Mesenchymal stem cell (in vitro differentiated cells and primary cell): ENCODE data around the gene GTF2I.
"Not testable (repeated sequence)": the region's sequence is repeated elsewhere in the genome, so short reads cannot be mapped to it uniquely, and the experiment has no call there.

Experiments used
- DNase-seq: peaks from one replicate; pipeline ENCODE4 v3.0.0-alpha.2; 2013
- H2AFZ ChIP-seq: one replicate; pipeline ENCODE4 v1.6.1; 2013; ENCODE audit warnings: low read depth, mild to moderate bottlenecking, control low read depth, inconsistent platforms, low read length, moderate library complexity
- H2AK5ac ChIP-seq: 2 replicates; pipeline ENCODE4 v1.6.1; 2013; ENCODE audit warnings: low read length, moderate library complexity, mild to moderate bottlenecking, inconsistent platforms; ENCODE audit not compliant: severe bottlenecking
- H2BK120ac ChIP-seq: one replicate; pipeline ENCODE4 v1.6.1; 2013; ENCODE audit warnings: low read depth, mild to moderate bottlenecking, inconsistent platforms, low read length, moderate library complexity
- H2BK12ac ChIP-seq, 2 experiments: one replicate each; pipeline ENCODE4 v1.6.1; 2013; ENCODE audit warnings: inconsistent platforms in 2 of 2, low read length in 2 of 2, mild to moderate bottlenecking in 2 of 2, moderate library complexity in 2 of 2, control low read depth in 1 of 2
- H2BK15ac ChIP-seq: one replicate; pipeline ENCODE4 v1.6.1; 2013; ENCODE audit warnings: mild to moderate bottlenecking, low read depth, inconsistent platforms; ENCODE audit not compliant: poor library complexity, severe bottlenecking
- H2BK5ac ChIP-seq: 2 replicates; pipeline ENCODE4 v1.6.1; 2013; ENCODE audit warnings: low read depth, mild to moderate bottlenecking, low read length, control low read depth, inconsistent platforms; ENCODE audit not compliant: poor library complexity, severe bottlenecking
- H3K14ac ChIP-seq, 2 experiments: one replicate each; pipeline ENCODE4 v1.6.1; 2013; ENCODE audit warnings: inconsistent platforms in 2 of 2, low read length in 2 of 2, control low read depth in 1 of 2, mild to moderate bottlenecking in 1 of 2, moderate library complexity in 1 of 2
- H3K18ac ChIP-seq, 2 experiments: one replicate each; pipeline ENCODE4 v1.6.1; 2013; ENCODE audit warnings: inconsistent platforms in 2 of 2, low read length in 2 of 2, control low read depth in 1 of 2, low read depth in 1 of 2, mild to moderate bottlenecking in 1 of 2
- H3K23ac ChIP-seq, 2 experiments: one replicate each; pipeline ENCODE4 v1.6.1; 2013; ENCODE audit warnings: inconsistent platforms in 2 of 2, low read length in 2 of 2, mild to moderate bottlenecking in 2 of 2, moderate library complexity in 2 of 2, control low read depth in 1 of 2
- H3K27ac ChIP-seq: 2 replicates; pipeline ENCODE4 v1.5.1; 2013; ENCODE audit warnings: mild to moderate bottlenecking, moderate library complexity, low read length, control low read depth, inconsistent platforms; ENCODE audit not compliant: poor library complexity, severe bottlenecking
- H3K27me3 ChIP-seq, 2 experiments: 2 replicates each; pipeline versions ENCODE4 v1.6.1 to v1.7.0; 2013; ENCODE audit warnings: low read length in 2 of 2, mild to moderate bottlenecking in 2 of 2, moderate library complexity in 2 of 2, control low read depth in 1 of 2, inconsistent platforms in 1 of 2; ENCODE audit not compliant: control insufficient read depth in 1 of 2, insufficient read depth in 1 of 2
- H3K36me3 ChIP-seq, 2 experiments: 2 replicates each; pipeline versions ENCODE4 v1.6.1 to v1.7.0; 2013; ENCODE audit warnings: low read length in 2 of 2, control low read depth in 1 of 2, inconsistent platforms in 1 of 2, low read depth in 1 of 2, mild to moderate bottlenecking in 1 of 2; ENCODE audit not compliant: insufficient read depth in 2 of 2, control insufficient read depth in 1 of 2
- H3K4ac ChIP-seq, 2 experiments: one replicate each; pipeline ENCODE4 v1.6.1; 2013; ENCODE audit warnings: inconsistent platforms in 2 of 2, low read length in 2 of 2, mild to moderate bottlenecking in 2 of 2, moderate library complexity in 2 of 2, control low read depth in 1 of 2, low read depth in 1 of 2
- H3K4me1 ChIP-seq: 2 replicates; pipeline ENCODE4 v1.6.1; 2013; ENCODE audit warnings: low read depth, low read length, control low read depth; ENCODE audit not compliant: control insufficient read depth, insufficient read depth
- H3K4me2 ChIP-seq: 2 replicates; pipeline ENCODE4 v1.6.1; 2013; ENCODE audit warnings: low read length, mild to moderate bottlenecking, inconsistent platforms; ENCODE audit not compliant: poor library complexity, severe bottlenecking
- H3K4me3 ChIP-seq, 2 experiments: 2 replicates each; pipeline versions ENCODE4 v1.5.1 to v1.7.0; 2013; ENCODE audit warnings: low read length in 2 of 2, mild to moderate bottlenecking in 2 of 2, control low read depth in 1 of 2, low read depth in 1 of 2; ENCODE audit not compliant: insufficient read depth in 1 of 2
- H3K79me1 ChIP-seq: replicated peaks from 2 replicates; pipeline ENCODE4 v1.6.1; 2013; ENCODE audit warnings: mild to moderate bottlenecking, control low read depth, low read length, inconsistent platforms; ENCODE audit not compliant: poor library complexity, severe bottlenecking
- H3K9ac ChIP-seq: 2 replicates; pipeline ENCODE4 v1.7.0; 2013; ENCODE audit warnings: mild to moderate bottlenecking, low read length, moderate library complexity
- H3K9me3 ChIP-seq: 2 replicates; pipeline ENCODE4 v1.7.0; 2013; ENCODE audit warnings: mild to moderate bottlenecking, low read length; ENCODE audit not compliant: control insufficient read depth
- H4K8ac ChIP-seq: one replicate; pipeline ENCODE4 v1.6.1; 2013; ENCODE audit warnings: inconsistent platforms, mild to moderate bottlenecking, low read length, moderate library complexity
- H4K91ac ChIP-seq: one replicate; pipeline ENCODE4 v1.6.1; 2013; ENCODE audit warnings: mild to moderate bottlenecking, low read length, inconsistent platforms
- WGBS: methylation state at CpG from one replicate; pipeline ENCODE4 v1.1.7; 2013; ENCODE audit warnings: mixed read lengths; 5-methylcytosine and 5-hydroxymethylcytosine counted together

Gene GTF2I

DNA sequence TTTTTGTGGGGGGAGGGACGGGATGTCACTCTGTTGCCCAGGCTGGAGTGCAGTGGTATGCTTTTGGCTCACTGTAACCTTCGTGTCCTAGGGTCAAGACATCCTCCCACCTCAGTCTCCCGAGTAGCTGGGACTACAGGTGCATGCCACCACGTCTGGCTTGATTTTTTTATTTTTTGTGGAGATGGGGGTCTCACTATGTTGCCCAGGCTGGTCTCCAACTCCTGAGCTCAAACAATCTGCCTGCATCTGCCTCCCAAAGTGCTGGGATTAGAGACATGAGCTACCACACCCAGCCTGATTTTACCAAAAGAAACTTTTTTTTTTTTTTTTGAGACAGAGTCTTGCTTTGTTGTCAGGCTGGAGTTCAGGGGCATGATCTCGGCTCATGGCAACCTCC, 10.0 kb downstream of the GTF2I start:
- not testable (repeated sequence) for H3K23ac ChIP-seq, H3K4ac ChIP-seq, H2AK5ac ChIP-seq, H3K79me1 ChIP-seq, H2BK5ac ChIP-seq, H3K9me3 ChIP-seq, H2BK120ac ChIP-seq, H3K18ac ChIP-seq, H3K27ac ChIP-seq, H3K4me3 ChIP-seq, H3K14ac ChIP-seq, H2AFZ ChIP-seq, H4K91ac ChIP-seq, H3K4me2 ChIP-seq, H2BK12ac ChIP-seq, H3K9ac ChIP-seq, DNase-seq, H3K4me1 ChIP-seq, H3K27me3 ChIP-seq, H2BK15ac ChIP-seq, H4K8ac ChIP-seq
- peaks cover 19 to 24% of the 10 kb centered on the region in 2 experiments for H3K36me3 ChIP-seq
- 100% methylated on average over 5 of the region's 5 CpGs for WGBS

DNA sequence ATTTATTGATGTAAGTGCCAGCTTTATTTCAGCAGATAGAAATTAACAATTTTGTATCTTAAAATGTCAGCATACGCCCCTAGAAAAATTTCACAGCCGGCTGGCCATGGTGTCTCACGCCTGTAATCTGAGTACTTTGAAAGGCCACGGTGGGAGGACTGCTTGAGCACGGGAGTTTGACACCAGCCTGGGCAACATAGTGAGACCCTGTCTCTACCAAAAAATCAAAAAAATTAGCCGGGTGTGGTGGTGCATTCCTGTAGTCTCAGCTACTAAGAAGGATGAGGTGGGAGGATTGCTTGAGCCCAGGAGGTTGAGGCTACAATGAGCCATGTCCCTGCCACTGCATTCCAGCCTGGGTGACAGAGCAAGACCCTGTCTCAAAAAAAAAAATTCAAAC, 14.1 kb downstream of the GTF2I start:
- Histone ChIP-seq H2AFZ (no peak overlapping the region), H4K91ac (no peak overlapping the region), H3K4me2 (no peak overlapping the region), H2BK120ac (no peak overlapping the region), H3K14ac (no peak overlapping the region), H3K79me1 (no peaks in the 10 kb centered on the region), H3K9ac (no peak overlapping the region), H3K4me1 (peaks cover 10% of the 10 kb centered on the region), H3K23ac (no peak overlapping the region), H2BK12ac (no peak overlapping the region), H3K27me3 (no peaks in the 10 kb centered on the region), H3K9me3 (no peaks in the 10 kb centered on the region), H3K4ac (no peak overlapping the region), H3K36me3 (peaks cover 13 to 18% of the 10 kb centered on the region in 2 experiments), H4K8ac (no peak overlapping the region), H3K4me3 (no peak overlapping the region), H2AK5ac (no peak overlapping the region), H2BK15ac (no peak overlapping the region), H2BK5ac (no peak overlapping the region), H3K18ac (no peak overlapping the region), H3K27ac (no peak overlapping the region)
- WGBS, result 98% methylated on average over 6 of the region's 6 CpGs
- DNase-seq, result no peak

DNA sequence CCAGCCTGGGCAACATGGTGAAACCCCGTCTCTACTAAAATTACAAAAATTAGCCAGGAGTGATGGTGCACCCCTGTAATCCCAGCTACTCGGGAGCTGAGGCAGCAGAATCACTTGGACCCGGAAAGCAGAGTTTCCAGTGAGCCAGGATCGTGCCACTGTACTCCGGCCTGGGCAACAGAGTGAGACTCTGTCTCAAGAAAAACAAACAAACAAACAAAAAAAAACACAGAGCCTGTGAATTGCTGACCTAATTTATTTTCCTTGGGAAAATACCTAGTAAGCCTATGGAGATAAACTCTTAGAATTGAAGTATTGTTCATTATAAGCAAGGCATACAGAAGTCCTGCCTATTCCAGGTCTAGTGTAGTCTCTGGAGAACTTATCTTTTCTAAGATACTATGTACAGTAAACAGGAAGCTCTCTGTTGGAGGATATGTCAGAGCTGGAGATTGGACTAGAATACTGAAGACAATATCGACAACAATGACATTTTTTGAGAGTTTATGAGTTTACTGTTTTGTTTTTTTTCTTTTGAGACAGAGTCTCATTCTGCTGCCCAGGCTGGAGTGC, 14.9 kb downstream of the GTF2I start:
- Histone ChIP-seq H2BK5ac (no peak overlapping the region), H3K9me3 (no peaks in the 10 kb centered on the region), H3K4me1 (peaks cover 10% of the 10 kb centered on the region), H3K23ac (no peak overlapping the region), H2BK12ac (no peak overlapping the region), H3K79me1 (no peaks in the 10 kb centered on the region), H3K27me3 (no peaks in the 10 kb centered on the region), H3K9ac (no peak overlapping the region), H3K27ac (no peak overlapping the region), H3K14ac (no peak overlapping the region), H3K4me3 (no peak overlapping the region), H3K18ac (no peak overlapping the region), H3K4me2 (no peak overlapping the region), H2AK5ac (no peak overlapping the region), H4K8ac (no peak overlapping the region), H3K36me3 (peaks cover 6 to 11% of the 10 kb centered on the region in 2 experiments), H2BK120ac (no peak overlapping the region), H2AFZ (no peak overlapping the region), H3K4ac (no peak overlapping the region), H4K91ac (no peak overlapping the region), H2BK15ac (no peak overlapping the region)
- peak; percentile 26 for DNase-seq
- WGBS, result 96% methylated on average over 4 of the region's 6 CpGs

DNA sequence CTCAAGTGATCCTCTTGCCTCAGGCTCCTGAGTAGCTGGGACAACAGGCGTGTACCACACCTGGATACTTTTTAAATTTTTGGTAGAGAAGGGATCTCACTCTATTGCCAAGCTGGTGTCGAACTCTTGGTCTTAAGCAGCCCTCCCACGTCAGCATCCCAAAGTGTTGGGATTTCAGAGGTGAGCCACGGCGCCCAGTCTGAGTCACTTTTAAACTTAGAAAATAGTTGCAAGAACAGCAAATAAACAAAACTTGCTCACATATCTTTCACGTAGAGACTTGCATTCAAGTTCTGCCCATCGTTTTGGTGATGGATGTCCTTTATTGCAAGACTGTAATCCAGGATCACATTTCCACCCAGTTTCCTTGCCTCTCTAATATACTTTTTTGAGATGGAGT, 16.6 kb downstream of the GTF2I start:
- H3K9me3 ChIP-seq, result no peaks in the 10 kb centered on the region
- H3K27ac ChIP-seq, result no peak overlapping the region
- no peak overlapping the region for H2AFZ ChIP-seq
- H2BK15ac ChIP-seq, result no peak overlapping the region
- H3K23ac ChIP-seq, result no peak overlapping the region
- peaks cover 7 to 19% of the 10 kb centered on the region in 2 experiments for H3K36me3 ChIP-seq
- H2BK5ac ChIP-seq, result no peak overlapping the region
- H3K4ac ChIP-seq, result no peak overlapping the region
- no peak for DNase-seq
- no peaks in the 10 kb centered on the region for H3K27me3 ChIP-seq
- H3K14ac ChIP-seq, result no peak overlapping the region
- H3K79me1 ChIP-seq, result no peaks in the 10 kb centered on the region
- H4K8ac ChIP-seq, result no peak overlapping the region
- no peak overlapping the region for H2BK12ac ChIP-seq
- H3K4me3 ChIP-seq, result no peak overlapping the region
- H4K91ac ChIP-seq, result no peak overlapping the region
- H3K9ac ChIP-seq, result no peak overlapping the region
- peaks cover 10% of the 10 kb centered on the region for H3K4me1 ChIP-seq
- H2BK120ac ChIP-seq, result no peak overlapping the region
- WGBS, result 86% methylated on average over 7 of the region's 7 CpGs
- H2AK5ac ChIP-seq, result peak overlapping the region; percentile 48
- H3K4me2 ChIP-seq, result no peak overlapping the region
- no peak overlapping the region for H3K18ac ChIP-seq
